BLaER1 (cell line): Measurements from ENCODE around the gene DGKB.

Experiments
- H3K27ac ChIP-seq: shearing (Covaris generic); formaldehyde crosslinking; 2 replicates; pipeline ENCODE4 v1.8.1; 2022
- H3K27me3 ChIP-seq: shearing (Covaris generic); formaldehyde crosslinking; 2 replicates; pipeline ENCODE4 v1.8.1; 2022
- H3K36me3 ChIP-seq: shearing (Covaris generic); formaldehyde crosslinking; 2 replicates; pipeline ENCODE4 v1.8.1; 2022
- H3K4me1 ChIP-seq: shearing (Covaris generic); formaldehyde crosslinking; 2 replicates; pipeline ENCODE4 v1.8.1; 2022
- H3K4me2 ChIP-seq: shearing (Covaris generic); formaldehyde crosslinking; 2 replicates; pipeline ENCODE4 v1.8.1; 2022
- H3K4me3 ChIP-seq: shearing (Covaris generic); formaldehyde crosslinking; 2 replicates; pipeline ENCODE4 v1.8.1; 2022
- H3K9ac ChIP-seq: shearing (Covaris generic); formaldehyde crosslinking; 2 replicates; pipeline ENCODE4 v1.8.1; 2022
- H3K9me3 ChIP-seq: shearing (Covaris generic); formaldehyde crosslinking; 2 replicates; pipeline ENCODE4 v1.8.1; 2022
- H4K20me1 ChIP-seq: shearing (Covaris generic); formaldehyde crosslinking; 2 replicates; pipeline ENCODE4 v1.8.1; 2022
- Cebpa-rat ChIP-seq: shearing (Covaris generic); IDR thresholded peaks from 2 replicates; pipeline ENCODE4 v1.8.1; 2022

The DGKB gene

DNA sequence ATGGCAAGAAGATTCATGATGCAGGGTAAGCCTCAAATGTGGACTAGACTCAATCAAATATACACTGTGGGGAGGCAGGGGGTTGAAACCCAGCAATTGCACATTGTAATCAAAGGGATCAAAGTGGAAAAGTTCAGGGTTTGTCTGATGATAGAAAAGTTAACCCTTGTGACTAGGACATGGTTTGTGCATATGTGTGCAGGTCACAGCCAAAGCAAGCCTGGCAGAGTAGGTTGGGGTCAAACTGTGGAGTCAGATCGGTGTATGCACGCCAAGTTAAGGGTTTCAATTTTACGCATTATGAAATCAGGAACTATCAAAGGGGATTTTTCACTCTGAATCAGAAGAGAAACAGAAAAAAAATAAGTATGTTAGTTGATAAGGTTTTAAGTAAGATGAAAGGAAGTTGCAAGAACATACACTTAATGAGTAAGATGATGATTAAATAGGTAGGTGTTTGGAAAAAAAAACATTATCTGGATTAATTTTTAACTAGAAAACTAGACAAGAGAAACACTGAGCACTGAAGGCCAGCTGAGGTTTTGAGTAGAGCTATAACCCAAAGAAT lies 188.3 kb downstream of the DGKB start:
- Histone ChIP-seq H3K4me2 (no peak overlapping the region), H3K36me3 (no peaks in the 10 kb centered on the region), H3K4me1 (no peaks in the 10 kb centered on the region), H3K4me3 (no peak overlapping the region), H4K20me1 (no peaks in the 10 kb centered on the region), H3K27me3 (no peaks in the 10 kb centered on the region), H3K27ac (no peak overlapping the region), H3K9ac (no peak overlapping the region), H3K9me3 (no peaks in the 10 kb centered on the region)
- no peak for TF ChIP-seq Cebpa-rat

GRCh38 chr7:14698239-14698638 lies 204.3 kb downstream of the DGKB start:
- no peak overlapping the region for H3K9ac ChIP-seq
- no peaks in the 10 kb centered on the region for H3K27me3 ChIP-seq
- no peaks in the 10 kb centered on the region for H3K4me1 ChIP-seq
- no peaks in the 10 kb centered on the region for H3K9me3 ChIP-seq
- no peak overlapping the region for H3K4me2 ChIP-seq
- no peaks in the 10 kb centered on the region for H3K36me3 ChIP-seq
- no peak for TF ChIP-seq Cebpa-rat
- H3K4me3 ChIP-seq = no peak overlapping the region
- no peaks in the 10 kb centered on the region for H4K20me1 ChIP-seq
- H3K27ac ChIP-seq = no peak overlapping the region

- Histone ChIP-seq H3K36me3 (no peaks in the 10 kb centered on the region), H3K9me3 (no peaks in the 10 kb centered on the region), H3K27ac (no peak overlapping the region), H3K9ac (no peak overlapping the region), H3K4me1 (no peaks in the 10 kb centered on the region), H4K20me1 (no peaks in the 10 kb centered on the region), H3K4me3 (no peak overlapping the region), H3K4me2 (no peak overlapping the region), H3K27me3 (no peaks in the 10 kb centered on the region)
- no peak for TF ChIP-seq Cebpa-rat
Observed at GRCh38 chr7:14697684-14698083, 204.9 kb downstream of the DGKB start.

GRCh38 chr7:14691597-14692203 lies 210.9 kb downstream of the DGKB start:
- Histone ChIP-seq H3K36me3 (no peaks in the 10 kb centered on the region), H3K4me3 (no peak overlapping the region), H3K9ac (no peak overlapping the region), H3K27me3 (no peaks in the 10 kb centered on the region), H4K20me1 (no peaks in the 10 kb centered on the region), H3K27ac (no peak overlapping the region), H3K4me2 (no peak overlapping the region), H3K4me1 (no peaks in the 10 kb centered on the region), H3K9me3 (no peaks in the 10 kb centered on the region)
- TF ChIP-seq Cebpa-rat = no peak

DNA sequence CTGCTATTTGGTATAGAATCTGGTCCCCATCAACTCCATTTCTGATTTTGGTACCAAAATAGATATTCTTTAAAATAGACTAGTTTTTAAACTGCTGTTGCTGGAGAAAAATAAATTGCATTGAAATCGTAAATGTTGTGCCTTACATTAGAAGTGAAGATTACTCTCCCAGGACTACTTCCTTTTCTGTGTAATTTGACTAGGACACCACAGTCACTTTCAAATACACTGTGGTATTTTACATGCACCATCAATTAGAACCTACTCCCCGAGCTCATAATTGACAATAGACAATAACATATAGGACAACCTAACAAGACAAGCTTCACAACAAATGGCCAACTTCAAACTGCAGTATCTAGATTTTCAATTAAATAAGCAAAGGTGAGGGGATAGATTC lies 211.5 kb downstream of the DGKB start:
- Histone ChIP-seq H3K27me3 (no peaks in the 10 kb centered on the region), H3K4me1 (no peaks in the 10 kb centered on the region), H3K4me2 (no peak overlapping the region), H3K9me3 (no peaks in the 10 kb centered on the region), H3K9ac (no peak overlapping the region), H4K20me1 (no peaks in the 10 kb centered on the region), H3K27ac (no peak overlapping the region), H3K36me3 (no peaks in the 10 kb centered on the region), H3K4me3 (no peak overlapping the region)
- TF ChIP-seq Cebpa-rat = no peak

DNA sequence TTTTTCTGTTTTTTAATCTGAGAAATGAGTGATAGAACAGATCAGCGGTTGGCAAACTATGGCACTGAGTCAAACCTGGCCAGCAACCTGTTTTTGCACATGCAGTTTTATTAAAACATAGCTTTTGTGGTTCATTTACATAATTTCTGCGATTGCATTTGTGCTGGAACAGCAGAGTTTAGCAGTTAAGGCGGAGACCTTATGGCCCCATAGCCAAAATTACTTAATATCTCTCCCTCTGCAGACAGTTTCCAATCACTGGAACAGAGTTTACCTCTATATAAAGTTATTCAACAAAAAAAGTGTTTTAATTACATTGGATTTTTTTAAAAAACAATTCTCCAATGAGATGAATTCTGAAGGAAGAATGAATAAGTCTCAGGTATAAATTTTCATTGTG lies 212.1 kb downstream of the DGKB start:
- no peaks in the 10 kb centered on the region for H4K20me1 ChIP-seq
- no peaks in the 10 kb centered on the region for H3K27me3 ChIP-seq
- H3K4me2 ChIP-seq = no peak overlapping the region
- no peak for TF ChIP-seq Cebpa-rat
- no peak overlapping the region for H3K9ac ChIP-seq
- no peak overlapping the region for H3K4me3 ChIP-seq
- H3K36me3 ChIP-seq = no peaks in the 10 kb centered on the region
- H3K4me1 ChIP-seq = no peaks in the 10 kb centered on the region
- no peak overlapping the region for H3K27ac ChIP-seq
- no peaks in the 10 kb centered on the region for H3K9me3 ChIP-seq

- Histone ChIP-seq H3K36me3 (no peaks in the 10 kb centered on the region), H3K4me3 (no peak overlapping the region), H3K9me3 (no peaks in the 10 kb centered on the region), H3K9ac (no peak overlapping the region), H3K4me2 (no peak overlapping the region), H3K27ac (no peak overlapping the region), H3K27me3 (no peaks in the 10 kb centered on the region), H3K4me1 (no peaks in the 10 kb centered on the region), H4K20me1 (no peaks in the 10 kb centered on the region)
- TF ChIP-seq Cebpa-rat = no peak
Observed at GRCh38 chr7:14690075-14690474, 212.5 kb downstream of the DGKB start.

- Histone ChIP-seq H3K27me3 (no peaks in the 10 kb centered on the region), H3K9ac (no peak overlapping the region), H3K9me3 (no peaks in the 10 kb centered on the region), H3K4me2 (no peak overlapping the region), H3K4me1 (no peaks in the 10 kb centered on the region), H4K20me1 (no peaks in the 10 kb centered on the region), H3K27ac (no peak overlapping the region), H3K4me3 (no peak overlapping the region), H3K36me3 (no peaks in the 10 kb centered on the region)
- no peak for TF ChIP-seq Cebpa-rat
Observed at GRCh38 chr7:14688208-14688607, 214.3 kb downstream of the DGKB start.

DNA sequence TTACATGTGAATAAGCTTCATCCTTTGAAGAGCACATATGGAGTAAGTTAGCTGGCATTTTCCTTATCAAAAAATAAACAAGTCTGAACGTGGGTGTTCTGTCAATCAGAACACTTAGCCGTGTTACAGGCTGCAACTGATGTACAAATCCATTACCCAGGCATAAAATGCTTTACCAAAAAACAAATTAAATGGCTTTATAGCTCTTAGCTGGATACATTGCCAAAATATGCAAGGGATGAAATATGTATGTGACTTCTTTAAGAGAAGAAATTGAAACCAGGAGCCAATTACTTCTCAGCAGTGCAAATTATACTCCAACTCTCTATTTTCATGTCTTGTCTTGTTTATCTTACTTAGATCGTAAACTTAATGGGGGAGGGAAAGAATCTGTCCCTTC lies 214.8 kb downstream of the DGKB start:
- H3K36me3 ChIP-seq = no peaks in the 10 kb centered on the region
- no peak for TF ChIP-seq Cebpa-rat
- no peaks in the 10 kb centered on the region for H3K27me3 ChIP-seq
- H4K20me1 ChIP-seq = no peaks in the 10 kb centered on the region
- no peaks in the 10 kb centered on the region for H3K4me1 ChIP-seq
- H3K4me2 ChIP-seq = no peak overlapping the region
- H3K9me3 ChIP-seq = no peaks in the 10 kb centered on the region
- no peak overlapping the region for H3K9ac ChIP-seq
- no peak overlapping the region for H3K4me3 ChIP-seq
- no peak overlapping the region for H3K27ac ChIP-seq

GRCh38 chr7:14687241-14687640 lies 215.3 kb downstream of the DGKB start:
- Histone ChIP-seq H3K27ac (no peak overlapping the region), H3K4me3 (no peak overlapping the region), H3K36me3 (no peaks in the 10 kb centered on the region), H3K4me2 (no peak overlapping the region), H3K4me1 (no peaks in the 10 kb centered on the region), H3K9ac (no peak overlapping the region), H4K20me1 (no peaks in the 10 kb centered on the region), H3K27me3 (no peaks in the 10 kb centered on the region), H3K9me3 (no peaks in the 10 kb centered on the region)
- no peak for TF ChIP-seq Cebpa-rat

DNA sequence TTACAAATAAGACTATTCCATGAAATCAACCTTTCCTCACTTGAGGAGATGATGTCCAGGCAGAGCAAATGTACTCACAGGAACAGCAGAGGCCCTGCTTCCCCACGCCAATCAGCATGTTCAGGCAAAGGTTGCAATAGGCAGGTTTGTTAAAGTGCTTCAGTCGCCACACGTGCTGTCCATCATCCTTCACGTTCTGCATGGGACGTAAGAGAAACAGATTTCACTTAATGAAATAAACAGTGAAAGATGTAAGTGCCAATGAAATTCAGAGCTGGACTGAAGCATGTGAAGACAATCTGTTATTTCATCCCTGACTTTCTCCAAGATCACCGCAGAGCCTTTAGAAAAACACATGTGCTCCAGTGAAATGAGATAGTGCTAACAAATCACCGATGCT lies 217.4 kb downstream of the DGKB start:
- no peaks in the 10 kb centered on the region for H3K36me3 ChIP-seq
- H3K4me3 ChIP-seq = no peak overlapping the region
- no peak overlapping the region for H3K27ac ChIP-seq
- no peak overlapping the region for H3K9ac ChIP-seq
- H4K20me1 ChIP-seq = no peaks in the 10 kb centered on the region
- H3K27me3 ChIP-seq = no peaks in the 10 kb centered on the region
- no peak for TF ChIP-seq Cebpa-rat
- no peak overlapping the region for H3K4me2 ChIP-seq
- H3K9me3 ChIP-seq = no peaks in the 10 kb centered on the region
- no peaks in the 10 kb centered on the region for H3K4me1 ChIP-seq
